Chondrocyte (in vitro differentiated cells): Measurements from ENCODE around the gene METTL8. TPM values are rescaled to one million over a fixed set of nuclear protein-coding genes. Genes with fewer than 3 reads are reported as not detected.

Experiments used
- DNase-seq: peaks from one replicate; pipeline ENCODE4 v3.0.0; 2021; ENCODE audit warnings: mixed read lengths, low spot score
- H3K27ac Mint-ChIP-seq: one replicate; pipeline ENCODE4 v1.8.0; 2021; ENCODE audit warnings: mild to moderate bottlenecking, moderate library complexity, mixed read lengths; ENCODE audit not compliant: unreplicated experiment
- H3K27me3 Mint-ChIP-seq: 2 replicates; pipeline ENCODE4 v1.8.0; 2021; ENCODE audit warnings: low read depth, mixed read lengths
- H3K36me3 Mint-ChIP-seq: 2 replicates; pipeline ENCODE4 v1.8.0; 2021; ENCODE audit warnings: low read depth, mixed read lengths
- H3K4me1 Mint-ChIP-seq: 2 replicates; pipeline ENCODE4 v1.8.0; 2021; ENCODE audit warnings: low read depth, mild to moderate bottlenecking, mixed read lengths
- H3K4me3 Mint-ChIP-seq: one replicate; pipeline ENCODE4 v1.8.0; 2021; ENCODE audit warnings: mild to moderate bottlenecking, moderate library complexity, mixed read lengths; ENCODE audit not compliant: unreplicated experiment
- H3K9me3 Mint-ChIP-seq: 2 replicates; pipeline ENCODE4 v1.8.0; 2021; ENCODE audit warnings: low read depth, mixed read lengths
- CTCF ChIP-seq: fragments of 200-600 bp; sonication (generic); IDR thresholded peaks from 2 replicates; pipeline ENCODE4 v1.5.0; 2021; ENCODE audit warnings: antibody characterized with exemption, mild to moderate bottlenecking, moderate library complexity
- total RNA-seq: library from RNA; stranded (reverse); gene quantifications from 3 replicates; pipeline ENCODE4 v1.2.1, GENCODE V29; 2021

METTL8 gene
- total RNA-seq, 1 donor from 2014 or later, result 24.0 TPM

GRCh38 chr2:171325886-171326585 is 107.8 kb downstream of the METTL8 start:
- peaks cover 9% of the 10 kb centered on the region for H3K36me3 Mint-ChIP-seq
- H3K4me1 Mint-ChIP-seq, result peaks cover 27% of the 10 kb centered on the region
- H3K27me3 Mint-ChIP-seq, result no peaks in the 10 kb centered on the region
- DNase-seq, result no peak
- no peaks in the 10 kb centered on the region for H3K9me3 Mint-ChIP-seq
- peak overlapping the region; percentile 75 for H3K27ac Mint-ChIP-seq
- H3K4me3 Mint-ChIP-seq, result no peak overlapping the region
- TF ChIP-seq CTCF, result no peak

GRCh38 chr2:171323971-171324528 is 109.7 kb downstream of the METTL8 start:
- Mint-ChIP-seq H3K36me3 (peaks cover 15% of the 10 kb centered on the region), H3K27me3 (no peaks in the 10 kb centered on the region), H3K9me3 (no peaks in the 10 kb centered on the region), H3K4me3 (no peak overlapping the region), H3K27ac (no peak overlapping the region), H3K4me1 (peaks cover 37% of the 10 kb centered on the region)
- DNase-seq, result no peak
- no peak for TF ChIP-seq CTCF

GRCh38 chr2:171322928-171323327 is 110.9 kb downstream of the METTL8 start:
- Mint-ChIP-seq H3K36me3 (peaks cover 15% of the 10 kb centered on the region), H3K27ac (no peak overlapping the region), H3K9me3 (no peaks in the 10 kb centered on the region), H3K4me3 (no peak overlapping the region), H3K27me3 (no peaks in the 10 kb centered on the region), H3K4me1 (peaks cover 43% of the 10 kb centered on the region)
- no peak for DNase-seq
- TF ChIP-seq CTCF, result no peak

- DNase-seq, result no peak
- no peak for TF ChIP-seq CTCF
- Mint-ChIP-seq H3K27me3 (no peaks in the 10 kb centered on the region), H3K27ac (no peak overlapping the region), H3K9me3 (no peaks in the 10 kb centered on the region), H3K4me1 (peaks cover 40% of the 10 kb centered on the region), H3K36me3 (peaks cover 15% of the 10 kb centered on the region), H3K4me3 (no peak overlapping the region)
Observed at GRCh38 chr2:171320731-171321130, 113.1 kb downstream of the METTL8 start.

GRCh38 chr2:171320208-171320621 is 113.6 kb downstream of the METTL8 start:
- Mint-ChIP-seq H3K4me3 (no peak overlapping the region), H3K36me3 (peaks cover 14% of the 10 kb centered on the region), H3K27ac (no peak overlapping the region), H3K27me3 (no peaks in the 10 kb centered on the region), H3K4me1 (peaks cover 37% of the 10 kb centered on the region), H3K9me3 (no peaks in the 10 kb centered on the region)
- DNase-seq, result no peak
- TF ChIP-seq CTCF, result no peak
